Stimulated activated CD4-positive, alpha-beta T cell treated with anti-CD3 and anti-CD28 coated beads, Interleukin-2, amount 100 ng/mL, for 48 hours (primary cell): Measurements from ENCODE around the gene ANK3.

ENCODE experiments used
- DNase-seq, 2 donors: peaks; one replicate each; pipeline ENCODE4 v3.0.0-alpha.2; 2020

Gene ANK3

GRCh38 chr10:60271319-60272040, 118.2 kb downstream of the ANK3 start:
- DNase-seq: no peak

- no peak for DNase-seq
Observed at GRCh38 chr10:60270426-60270825, 119.2 kb downstream of the ANK3 start.

- no peak for DNase-seq
Observed at GRCh38 chr10:60267802-60268201, 121.9 kb downstream of the ANK3 start.

- no peak for DNase-seq
Observed at GRCh38 chr10:60266513-60266912, 123.2 kb downstream of the ANK3 start.

- DNase-seq: no peak
Observed at GRCh38 chr10:60262647-60263126, 127.0 kb downstream of the ANK3 start.

- DNase-seq: no peak
Observed at GRCh38 chr10:60260321-60260720, 129.4 kb downstream of the ANK3 start.

- no peak for DNase-seq
Observed at GRCh38 chr10:60258429-60258797, 131.3 kb downstream of the ANK3 start.

- no peak for DNase-seq
Observed at GRCh38 chr10:60257767-60258428, 131.8 kb downstream of the ANK3 start.

GRCh38 chr10:60254776-60255175, 134.9 kb downstream of the ANK3 start:
- no peak for DNase-seq

- no peak for DNase-seq
Observed at GRCh38 chr10:60253484-60253883, 136.2 kb downstream of the ANK3 start.

GRCh38 chr10:60252688-60253087, 137.0 kb downstream of the ANK3 start:
- no peak for DNase-seq

GRCh38 chr10:60246382-60246781, 143.3 kb downstream of the ANK3 start:
- no peak for DNase-seq

- DNase-seq: no peak
Observed at GRCh38 chr10:60239228-60239627, 150.4 kb downstream of the ANK3 start.

GRCh38 chr10:60238759-60239100, 150.9 kb downstream of the ANK3 start:
- no peak for DNase-seq

GRCh38 chr10:60237977-60238758, 151.5 kb downstream of the ANK3 start:
- DNase-seq: peak in 1 of 2 donors; percentile 4

- DNase-seq: peak in 1 of 2 donors; percentile 4
Observed at GRCh38 chr10:60236869-60237524, 152.7 kb downstream of the ANK3 start.

- DNase-seq: no peak
Observed at GRCh38 chr10:60235001-60235400, 154.7 kb downstream of the ANK3 start.

GRCh38 chr10:60234551-60234950, 155.1 kb downstream of the ANK3 start:
- DNase-seq: no peak

- no peak for DNase-seq
Observed at GRCh38 chr10:60230892-60231291, 158.8 kb downstream of the ANK3 start.

GRCh38 chr10:60224066-60224705, 165.5 kb downstream of the ANK3 start:
- DNase-seq: no peak

- no peak for DNase-seq
Observed at GRCh38 chr10:60222047-60222446, 167.6 kb downstream of the ANK3 start.

GRCh38 chr10:60212195-60212594, 177.5 kb downstream of the ANK3 start:
- no peak for DNase-seq
